GM12865 (cell line): ENCODE measurements around the gene ZSWIM1.
A peak's percentile ranks its signal among the peaks of the same experiment; 100 is the strongest.

Experiments
- DNase-seq: peaks from one replicate; pipeline ENCODE4 v3.0.0; 2010; ENCODE audit warnings: low read depth
- H3K4me3 ChIP-seq: 2 replicates; pipeline ENCODE4 v1.5.1; 2011; ENCODE audit warnings: mild to moderate bottlenecking, low read depth, low read length, control low read depth
- CTCF ChIP-seq: IDR thresholded peaks from 2 replicates; pipeline ENCODE4 v1.5.1; 2011; ENCODE audit warnings: low read length, control low read depth, low read depth, inconsistent platforms; ENCODE audit not compliant: insufficient read depth; ENCODE audit errors: missing control alignments

Gene ZSWIM1

GRCh38 chr20:45880988-45881788 lies at the start of gene ZSWIM1:
TSS of gene ZSWIM1 (plus strand) at chr20:45881227. CDS start at chr20:45882593, 1,366 bp downstream.
- no peak for TF ChIP-seq CTCF
- peak; percentile 99 for DNase-seq
- H3K4me3 ChIP-seq: peak within 1 kb of the TSS; percentile 78

GRCh38 chr20:45832619-45833018 lies 48.4 kb upstream of the ZSWIM1 start:
- no peak for TF ChIP-seq CTCF
- no peak overlapping the region for H3K4me3 ChIP-seq
- DNase-seq: no peak

- DNase-seq: peak; percentile 37
- TF ChIP-seq CTCF: no peak
These were observed 47.8 kb upstream of the ZSWIM1 start, which contains the start of gene SNX21 for GRCh38 chr20:45833030-45833882. TSS of gene SNX21 (plus strand) at chr20:45833799. CDS start at chr20:45833920, 121 bp downstream.

GRCh38 chr20:45833883-45834796 lies 46.9 kb upstream of the ZSWIM1 start:
- TF ChIP-seq CTCF: no peak
- peak; percentile 43 for DNase-seq
- peak overlapping the region; percentile 74 for H3K4me3 ChIP-seq

More at GRCh38 chr20:45833030-45833882, 47.8 kb upstream of the ZSWIM1 start, which contains the start of gene SNX21:
- peak within 1 kb of the TSS; percentile 74 for H3K4me3 ChIP-seq

- H3K4me3 ChIP-seq: no peak overlapping the region
- no peak for TF ChIP-seq CTCF
- no peak for DNase-seq
These were observed 46.2 kb upstream of the ZSWIM1 start for GRCh38 chr20:45834797-45835161.

GRCh38 chr20:45835329-45835765 lies 45.7 kb upstream of the ZSWIM1 start:
- DNase-seq: no peak
- H3K4me3 ChIP-seq: no peak overlapping the region
- no peak for TF ChIP-seq CTCF
